AG08395 (cell line): ENCODE results near the gene UPF1.
"Not testable (repeated sequence)": the region's sequence is repeated elsewhere in the genome, so short reads cannot be mapped to it uniquely, and the experiment has no call there.

Experiments
- DNase-seq: peaks from one replicate; pipeline ENCODE4 v3.0.0; 2012; ENCODE audit warnings: mixed read lengths, low spot score

UPF1 gene

GRCh38 chr19:18799389-18799970 lies 32.3 kb upstream of the UPF1 start:
- no peak for DNase-seq

GRCh38 chr19:18800079-18800478 lies 31.7 kb upstream of the UPF1 start:
- no peak for DNase-seq

- no peak for DNase-seq
Observed at GRCh38 chr19:18800636-18801035, 31.1 kb upstream of the UPF1 start.

GRCh38 chr19:18802354-18802753 lies 29.4 kb upstream of the UPF1 start:
- DNase-seq: peak; percentile 2

- DNase-seq: no peak
Observed at GRCh38 chr19:18803550-18804138, 28.1 kb upstream of the UPF1 start.

- DNase-seq: no peak
Observed at GRCh38 chr19:18804139-18804601, 27.6 kb upstream of the UPF1 start.

- no peak for DNase-seq
Observed at GRCh38 chr19:18804643-18805042, 27.1 kb upstream of the UPF1 start.

- peak; percentile 85 for DNase-seq
Observed at GRCh38 chr19:18807861-18808331, 23.9 kb upstream of the UPF1 start.

GRCh38 chr19:18809149-18809868 lies 22.4 kb upstream of the UPF1 start:
- peak; percentile 82 for DNase-seq

- not testable (repeated sequence) for DNase-seq
Observed at GRCh38 chr19:18811638-18812037, 20.1 kb upstream of the UPF1 start.

GRCh38 chr19:18814063-18814462 lies 17.7 kb upstream of the UPF1 start:
- peak; percentile 48 for DNase-seq

- no peak for DNase-seq
Observed at GRCh38 chr19:18815673-18816072, 16.1 kb upstream of the UPF1 start.

GRCh38 chr19:18816645-18817044 lies 15.1 kb upstream of the UPF1 start:
- not testable (repeated sequence) for DNase-seq

GRCh38 chr19:18817574-18817973 lies 14.2 kb upstream of the UPF1 start:
- no peak for DNase-seq

- DNase-seq: no peak
Observed at GRCh38 chr19:18828786-18829185, 3.0 kb upstream of the UPF1 start.

GRCh38 chr19:18830488-18830887 lies 1.3 kb upstream of the UPF1 start:
- DNase-seq: no peak

- DNase-seq: no peak
Observed at GRCh38 chr19:18832306-18833140, 764 bp downstream of the UPF1 start.

GRCh38 chr19:18833141-18833476 lies 1.4 kb downstream of the UPF1 start:
- no peak for DNase-seq

- no peak for DNase-seq
Observed at GRCh38 chr19:18833849-18834643, 2.3 kb downstream of the UPF1 start.

GRCh38 chr19:18834644-18834984 lies 2.9 kb downstream of the UPF1 start:
- DNase-seq: no peak

- DNase-seq: no peak
Observed at GRCh38 chr19:18839465-18840287, 7.9 kb downstream of the UPF1 start.
